Measurements from ENCODE around the gene SLC25A26.

SLC25A26 gene

DNA sequence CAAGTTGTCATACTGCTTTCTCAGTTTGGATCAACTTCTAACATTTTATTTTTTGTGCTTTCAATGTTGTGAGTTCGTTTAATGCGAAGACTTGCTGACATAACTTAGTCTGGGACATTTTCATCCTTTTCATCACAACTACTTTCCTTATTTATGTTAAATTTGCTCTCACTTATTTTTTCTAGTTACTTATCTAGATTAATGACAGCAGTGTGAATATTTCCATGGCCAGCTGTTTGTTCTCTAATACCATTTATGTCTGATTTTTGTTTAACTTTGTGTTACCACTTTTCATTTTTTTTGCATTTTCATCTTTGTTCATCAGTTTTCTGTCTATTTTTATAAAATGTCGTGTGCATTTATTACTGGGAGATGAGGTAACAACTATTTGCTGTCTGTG lies 6.2 kb downstream of the SLC25A26 start:
- no peak for DNase-seq (ENCODE audit: low read depth, low spot score)

GRCh38 chr3:66227915-66228314 lies 7.1 kb downstream of the SLC25A26 start:
- no peak for DNase-seq (ENCODE audit: low read depth, low spot score)

GRCh38 chr3:66228707-66229106 lies 7.9 kb downstream of the SLC25A26 start:
- no peak for DNase-seq (ENCODE audit: low read depth, low spot score)

DNA sequence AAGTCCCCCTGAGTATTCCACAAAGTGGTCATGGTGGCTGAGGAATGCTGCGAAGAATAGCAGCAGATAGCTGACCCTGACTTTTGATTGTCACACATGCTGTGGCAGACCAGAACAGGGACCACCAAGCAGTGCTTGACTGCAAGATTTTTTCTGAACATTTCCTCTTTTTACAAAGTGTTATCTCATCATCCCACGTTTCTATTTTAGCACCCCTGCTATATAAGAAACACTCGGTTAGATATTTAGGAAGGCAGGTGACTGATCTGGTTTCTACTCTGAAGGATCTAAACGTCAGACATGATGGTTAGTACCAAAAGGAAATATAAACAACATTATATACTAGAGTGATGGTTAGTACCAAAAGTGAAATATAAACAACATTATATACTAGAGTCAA lies 9.1 kb downstream of the SLC25A26 start:
- no peak for DNase-seq (ENCODE audit: low read depth, low spot score)

DNA sequence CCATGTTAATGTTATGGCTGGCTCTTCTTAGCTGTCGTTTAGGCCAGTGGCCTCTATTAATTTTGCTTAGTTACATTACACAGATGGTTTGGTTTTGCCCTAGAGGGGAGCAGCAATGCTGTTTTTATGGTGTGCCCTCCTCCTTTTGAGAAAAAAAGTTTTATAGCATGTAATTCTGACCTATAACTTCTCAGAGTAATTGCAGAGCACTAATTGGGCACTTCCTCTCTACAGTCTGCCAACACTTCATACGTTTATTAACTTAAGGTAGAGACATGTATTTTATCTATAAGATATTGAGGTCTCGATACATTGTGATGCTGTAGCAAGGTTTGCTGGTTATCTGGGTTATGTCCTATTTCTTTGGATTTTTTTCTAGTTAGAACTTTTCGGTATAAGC lies 12.2 kb downstream of the SLC25A26 start:
- DNase-seq (ENCODE audit: low read depth, low spot score): no peak

DNA sequence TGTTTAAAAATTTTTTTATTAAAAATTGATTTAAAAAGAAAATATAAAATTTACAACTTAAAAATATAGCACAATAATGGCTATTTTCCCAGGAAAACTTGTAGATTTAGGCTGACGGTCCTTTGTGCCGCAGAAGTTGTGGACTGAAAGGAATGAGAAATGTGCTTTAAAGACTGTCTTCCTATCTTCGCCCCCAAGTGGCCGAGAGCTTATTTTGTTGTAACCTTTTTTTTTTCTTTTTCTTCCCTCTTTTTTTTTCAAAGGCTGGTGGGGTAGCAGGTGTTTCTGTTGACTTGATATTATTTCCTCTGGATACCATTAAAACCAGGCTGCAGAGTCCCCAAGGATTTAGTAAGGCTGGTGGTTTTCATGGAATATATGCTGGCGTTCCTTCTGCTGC lies 15.5 kb downstream of the SLC25A26 start:
- DNase-seq (ENCODE audit: low read depth, low spot score): peak; percentile 20

DNA sequence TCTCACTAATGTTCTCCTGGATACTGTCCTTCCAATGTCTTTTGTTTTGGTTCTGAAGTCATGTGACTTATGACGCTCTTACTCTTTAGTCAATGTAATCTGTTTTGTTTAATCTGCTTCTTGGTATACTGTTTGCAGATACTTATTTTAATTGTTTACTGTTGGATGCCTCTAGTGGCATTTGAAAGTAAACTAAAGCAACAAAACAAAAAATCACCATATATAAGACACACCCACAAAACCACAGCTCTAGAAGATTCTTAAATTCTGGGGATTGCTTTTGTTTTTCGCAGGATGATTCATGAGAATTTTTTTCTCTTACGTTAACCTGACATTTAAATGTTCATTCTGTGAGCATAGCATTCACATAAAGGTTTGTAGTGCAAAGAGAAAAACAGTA lies 16.8 kb downstream of the SLC25A26 start:
- no peak for DNase-seq (ENCODE audit: low read depth, low spot score)

GRCh38 chr3:66239513-66240123 lies 18.8 kb downstream of the SLC25A26 start:
- no peak for DNase-seq (ENCODE audit: low read depth, low spot score)

DNA sequence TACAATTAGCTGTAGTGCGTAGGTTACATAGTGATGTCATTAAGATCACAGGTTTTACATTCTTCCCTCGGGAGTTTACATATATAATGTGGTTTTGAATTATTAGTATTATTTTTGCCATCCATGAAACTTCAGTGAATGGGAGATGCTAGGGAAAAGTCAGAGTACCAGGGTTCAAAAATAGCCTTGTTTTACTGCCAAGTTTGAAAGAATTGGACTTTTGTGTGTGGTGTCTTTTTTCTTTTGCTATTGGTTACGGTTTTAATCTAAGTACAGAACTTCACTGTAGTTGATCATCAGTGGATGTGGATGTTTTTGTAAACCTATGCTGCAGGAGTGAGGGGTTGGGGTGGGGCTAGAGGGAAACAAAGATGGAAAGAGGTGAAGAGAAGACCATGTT lies 20.7 kb downstream of the SLC25A26 start:
- DNase-seq (ENCODE audit: low read depth, low spot score): no peak

- no peak for DNase-seq (ENCODE audit: low read depth, low spot score)
Observed at GRCh38 chr3:66242788-66243464, 22.1 kb downstream of the SLC25A26 start.

GRCh38 chr3:66248641-66249040 lies 27.8 kb downstream of the SLC25A26 start:
- no peak for DNase-seq (ENCODE audit: low read depth, low spot score)

- no peak for DNase-seq (ENCODE audit: low read depth, low spot score)
Observed at GRCh38 chr3:66253790-66254620, 33.2 kb downstream of the SLC25A26 start.

GRCh38 chr3:66255865-66256264 lies 35.1 kb downstream of the SLC25A26 start:
- no peak for DNase-seq (ENCODE audit: low read depth, low spot score)

DNA sequence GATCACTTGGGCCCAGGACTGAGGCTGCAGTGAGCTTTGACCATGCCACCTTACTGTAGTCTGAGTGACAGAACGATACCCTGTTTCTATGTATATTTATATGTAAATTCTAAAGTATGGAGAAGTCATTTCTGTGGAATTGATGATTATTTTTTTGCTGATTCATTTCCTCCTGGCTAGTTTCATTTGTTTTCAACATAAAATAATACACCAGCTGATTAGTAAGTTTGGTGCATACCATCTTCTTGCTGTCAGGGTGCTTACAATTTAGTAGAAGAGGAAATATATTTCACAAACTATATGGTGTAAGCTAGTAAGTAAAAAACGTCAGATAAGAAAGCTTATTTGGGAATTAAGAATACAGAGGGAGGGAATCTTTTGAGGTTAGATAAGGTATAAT lies 36.0 kb downstream of the SLC25A26 start:
- DNase-seq (ENCODE audit: low read depth, low spot score): no peak

GRCh38 chr3:66259566-66260255 lies 38.9 kb downstream of the SLC25A26 start:
- no peak for DNase-seq (ENCODE audit: low read depth, low spot score)

DNA sequence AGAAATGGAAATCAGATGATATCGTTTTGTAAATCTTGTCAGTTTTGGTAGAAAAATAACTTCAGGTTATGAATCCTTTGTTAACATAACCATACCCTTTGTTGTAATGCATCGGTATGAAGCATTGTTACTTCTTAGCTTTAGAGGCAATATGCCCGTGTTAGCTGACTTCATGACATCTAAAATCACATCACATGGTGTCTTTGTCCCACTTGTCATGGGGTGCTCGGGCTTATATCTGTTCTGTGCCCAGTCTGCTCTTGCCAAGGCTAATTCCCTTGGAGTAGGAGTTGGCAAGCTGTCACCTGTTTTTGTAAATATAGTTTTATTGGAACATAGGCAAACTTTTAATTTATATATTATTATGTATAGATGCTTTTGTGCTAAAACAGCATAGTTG lies 39.6 kb downstream of the SLC25A26 start:
- DNase-seq (ENCODE audit: low read depth, low spot score): no peak

- no peak for DNase-seq (ENCODE audit: low read depth, low spot score)
Observed at GRCh38 chr3:66261355-66261754, 40.6 kb downstream of the SLC25A26 start.

GRCh38 chr3:66265649-66266048 lies 44.8 kb downstream of the SLC25A26 start:
- DNase-seq (ENCODE audit: low read depth, low spot score): no peak

DNA sequence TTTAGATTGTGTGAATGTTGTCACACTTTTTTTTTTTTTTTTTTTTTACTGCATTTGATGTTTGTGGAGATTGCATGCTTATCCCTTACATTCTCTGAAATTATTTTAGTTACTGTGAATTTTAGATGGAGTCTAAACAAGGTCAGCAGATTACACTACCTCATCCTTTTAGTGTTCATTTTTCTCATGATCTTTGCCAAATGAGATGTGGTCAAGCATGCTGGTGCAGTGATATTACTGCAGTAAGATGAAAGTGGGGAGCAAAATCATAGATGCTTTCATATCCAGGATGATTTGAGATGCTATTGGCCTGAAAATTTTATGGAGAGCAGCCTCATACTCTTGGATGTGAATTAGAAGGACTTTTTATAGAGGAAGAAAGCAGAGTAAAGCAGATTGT lies 45.8 kb downstream of the SLC25A26 start:
- DNase-seq (ENCODE audit: low read depth, low spot score): no peak

DNA sequence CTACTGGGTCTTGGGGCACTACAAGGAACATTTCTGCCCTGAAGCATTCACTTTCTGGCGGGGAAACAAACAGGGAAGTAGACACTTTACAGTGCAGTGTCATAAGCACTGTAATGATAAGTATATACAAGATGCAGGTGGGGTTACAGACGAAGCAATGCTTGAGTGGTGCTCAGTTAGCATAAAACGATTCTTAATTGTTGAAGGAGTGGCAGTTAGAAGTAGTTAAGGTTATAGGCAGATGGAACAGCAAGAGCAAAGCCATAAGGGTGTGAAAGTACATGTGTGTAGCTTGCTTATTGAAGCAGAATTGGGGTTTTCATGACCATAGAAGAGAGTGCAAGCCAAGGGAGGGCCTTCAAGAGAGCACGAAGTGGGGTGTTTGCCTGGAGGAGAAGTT lies 46.2 kb downstream of the SLC25A26 start:
- no peak for DNase-seq (ENCODE audit: low read depth, low spot score)

GRCh38 chr3:66267906-66268305 lies 47.1 kb downstream of the SLC25A26 start:
- DNase-seq (ENCODE audit: low read depth, low spot score): no peak

DNA sequence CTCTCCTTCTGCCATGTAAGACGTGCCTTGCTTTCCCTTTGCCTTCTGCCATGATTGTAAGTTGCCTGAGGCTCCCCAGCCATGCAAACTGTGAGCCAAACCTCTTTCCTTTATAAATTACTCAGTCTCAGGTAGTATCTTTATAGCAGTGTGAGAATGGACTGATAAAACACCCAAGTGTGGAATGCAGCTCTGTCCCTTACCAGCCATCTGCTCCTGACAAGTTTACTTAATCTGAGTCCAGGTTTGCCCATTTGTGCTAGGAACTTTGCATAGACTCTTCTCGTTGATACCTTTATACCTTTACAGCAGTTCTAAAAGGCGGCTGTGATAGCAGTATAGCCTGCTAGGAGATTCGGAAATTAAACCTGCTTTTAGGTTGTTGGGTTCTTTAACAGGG lies 48.1 kb downstream of the SLC25A26 start:
- DNase-seq (ENCODE audit: low read depth, low spot score): no peak
